ENCODE measurements around the gene C4A. TPM values are rescaled to one million over a fixed set of nuclear protein-coding genes. Genes with fewer than 3 reads are reported as not detected.

Gene C4A
- total RNA-seq, 1 donor from 2014 or later = 6.1 TPM

DNA sequence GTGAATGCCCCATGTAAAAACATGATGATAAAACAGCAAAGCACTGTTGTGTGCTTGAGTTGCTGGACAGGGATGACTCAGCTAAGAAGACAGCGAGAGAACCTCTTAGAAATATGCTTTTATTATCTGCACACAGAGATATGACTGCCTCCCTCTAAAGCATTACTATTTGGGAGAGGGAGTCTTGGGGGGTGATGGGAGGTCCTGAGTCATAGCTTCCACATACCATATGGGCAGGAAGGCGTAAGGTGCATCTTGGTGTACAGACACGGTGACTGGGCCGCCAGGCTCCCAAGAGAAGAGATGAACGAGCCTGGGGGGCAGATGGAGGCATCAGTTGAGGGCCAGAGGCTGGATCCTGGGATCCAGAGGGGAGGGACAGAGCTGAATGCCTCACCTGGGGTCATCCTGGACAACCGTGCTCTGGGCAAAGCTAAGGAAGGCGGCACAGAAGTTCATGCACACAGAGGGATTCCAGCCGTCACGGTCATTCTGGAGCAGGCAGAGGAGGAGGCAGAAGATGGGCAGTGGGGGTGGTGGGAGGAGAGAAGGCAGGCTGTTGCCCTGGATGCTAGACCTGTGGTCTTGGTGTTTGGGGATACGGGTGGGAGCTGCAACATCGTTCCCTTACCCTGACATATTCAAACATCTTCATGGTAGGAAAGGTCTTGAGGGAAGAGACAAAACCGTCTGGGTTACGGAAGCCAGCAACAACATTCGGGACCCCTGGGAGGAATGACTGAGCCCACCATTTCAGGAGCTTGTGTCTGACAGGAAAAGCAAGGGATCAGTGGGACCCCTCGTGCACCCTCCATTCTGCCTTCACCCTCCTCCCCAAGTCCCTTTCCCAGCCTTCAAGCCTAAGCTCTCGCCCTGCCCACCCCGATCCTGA lies 11.9 kb upstream of the C4A start:
- H3K27ac Mint-ChIP-seq (ENCODE audit: unreplicated experiment) = peak overlapping the region; percentile 52
- H3K4me3 Mint-ChIP-seq (ENCODE audit: unreplicated experiment) = peak overlapping the region; percentile 81
- DNase-seq (ENCODE audit: low spot score) = no peak
- H3K27me3 Mint-ChIP-seq (ENCODE audit: unreplicated experiment) = peaks cover 6% of the 10 kb centered on the region
- no peaks in the 10 kb centered on the region for H3K9me3 Mint-ChIP-seq (ENCODE audit: unreplicated experiment)
- no peak for TF ChIP-seq CTCF (IDR thresholded peaks at IDR 0.05; ENCODE audit: unreplicated experiment)
- peaks cover 28% of the 10 kb centered on the region for H3K36me3 Mint-ChIP-seq (ENCODE audit: low read depth, unreplicated experiment)
- peaks cover 10% of the 10 kb centered on the region for H3K4me1 Mint-ChIP-seq (ENCODE audit: unreplicated experiment)

GRCh38 chr6:31970604-31971271 lies 11.1 kb upstream of the C4A start:
- no peak for TF ChIP-seq CTCF (IDR thresholded peaks at IDR 0.05; ENCODE audit: unreplicated experiment)
- Mint-ChIP-seq H3K4me1 (ENCODE audit: unreplicated experiment) (peaks cover 10% of the 10 kb centered on the region), H3K27me3 (ENCODE audit: unreplicated experiment) (peaks cover 6% of the 10 kb centered on the region), H3K27ac (ENCODE audit: unreplicated experiment) (peak overlapping the region; percentile 13), H3K36me3 (ENCODE audit: low read depth, unreplicated experiment) (peaks cover 22% of the 10 kb centered on the region), H3K9me3 (ENCODE audit: unreplicated experiment) (no peaks in the 10 kb centered on the region), H3K4me3 (ENCODE audit: unreplicated experiment) (peak overlapping the region; percentile 87)
- no peak for DNase-seq (ENCODE audit: low spot score)

GRCh38 chr6:31971279-31971992 lies 10.4 kb upstream of the C4A start:
- Mint-ChIP-seq H3K4me3 (ENCODE audit: unreplicated experiment) (peak overlapping the region; percentile 87), H3K4me1 (ENCODE audit: unreplicated experiment) (peaks cover 10% of the 10 kb centered on the region), H3K27ac (ENCODE audit: unreplicated experiment) (peak overlapping the region; percentile 98), H3K27me3 (ENCODE audit: unreplicated experiment) (peaks cover 6% of the 10 kb centered on the region), H3K9me3 (ENCODE audit: unreplicated experiment) (no peaks in the 10 kb centered on the region), H3K36me3 (ENCODE audit: low read depth, unreplicated experiment) (peaks cover 22% of the 10 kb centered on the region)
- DNase-seq (ENCODE audit: low spot score) = no peak
- no peak for TF ChIP-seq CTCF (IDR thresholded peaks at IDR 0.05; ENCODE audit: unreplicated experiment)

GRCh38 chr6:31971993-31972708 lies 9.7 kb upstream of the C4A start, which contains the start of gene DXO:
Gene DXO, minus strand, starts transcription at chr6:31972138. Its CDS starts 463 bp downstream, at chr6:31971675.
- Mint-ChIP-seq H3K27ac (ENCODE audit: unreplicated experiment) (peak within 1 kb of the TSS; percentile 98), H3K9me3 (ENCODE audit: unreplicated experiment) (no peaks in the 10 kb centered on the region), H3K4me1 (ENCODE audit: unreplicated experiment) (peaks cover 10% of the 10 kb centered on the region), H3K27me3 (ENCODE audit: unreplicated experiment) (peaks cover 10% of the 10 kb centered on the region), H3K36me3 (ENCODE audit: low read depth, unreplicated experiment) (peaks cover 22% of the 10 kb centered on the region), H3K4me3 (ENCODE audit: unreplicated experiment) (peak within 1 kb of the TSS; percentile 87)
- TF ChIP-seq CTCF (IDR thresholded peaks at IDR 0.05; ENCODE audit: unreplicated experiment) = no peak
- peak; percentile 80 for DNase-seq (ENCODE audit: low spot score)

Measured in endothelial cell (in vitro differentiated cells).